Camera-type eye (tissue), 1 donor: Measurements from ENCODE around the gene ZNF561. TPM values are rescaled to one million over a fixed set of nuclear protein-coding genes. Genes with fewer than 3 reads are reported as not detected.

Experiments used
- total RNA-seq: library from RNA; depleted of rRNA; stranded (reverse); fragments of >200 nt; gene quantifications from one replicate; pipeline ENCODE4 v1.2.3, GENCODE V29; 2014

The ZNF561 gene
- total RNA-seq: 48.9 TPM

DNA sequence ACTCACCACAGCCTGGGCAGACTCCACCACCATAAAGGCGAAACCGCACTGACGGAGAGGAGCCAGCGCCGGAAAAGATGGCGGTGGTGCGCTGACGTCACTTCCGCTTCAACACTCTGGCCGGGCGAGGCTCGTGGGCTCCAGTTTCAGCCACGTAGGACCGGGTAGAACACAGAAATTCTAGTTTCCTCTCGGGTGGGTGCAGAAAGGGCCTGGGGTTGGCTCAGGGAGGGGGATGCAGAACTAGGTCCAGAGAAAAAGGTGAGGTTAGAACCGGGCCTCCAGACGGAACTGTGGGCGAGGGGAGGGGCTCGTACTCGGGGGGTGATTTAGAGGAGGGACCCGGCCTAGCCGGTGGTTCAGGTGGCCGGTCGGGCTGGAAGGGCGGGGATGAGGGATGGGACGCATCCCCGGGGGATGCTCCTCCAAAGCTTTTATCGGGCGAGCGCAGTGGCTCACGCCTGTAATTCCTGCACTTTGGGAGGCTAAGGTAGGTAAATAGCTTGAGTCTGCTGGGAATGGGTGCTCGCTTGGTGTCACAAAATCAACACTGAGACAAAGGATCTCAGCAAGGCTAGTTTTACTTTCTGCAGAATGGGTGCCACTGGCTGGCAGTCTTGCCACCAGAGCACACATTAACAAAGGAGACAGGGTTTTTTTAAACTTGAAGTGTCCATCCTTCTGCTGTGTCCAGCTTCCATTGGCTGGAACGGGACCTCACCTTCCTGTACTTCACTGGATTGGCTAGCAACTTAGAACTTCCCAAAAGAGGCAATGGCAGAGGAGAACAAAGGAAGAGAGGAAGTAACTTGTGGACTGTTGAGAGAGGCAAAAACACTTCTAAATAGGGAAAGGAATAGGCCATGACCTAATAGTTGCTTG is at the start of gene ZNF561:
ZNF561 (minus strand) TSS at position 77 of the 882 bp plus-strand sequence. CDS start 1,776 bp downstream, outside the sequence.

DNA sequence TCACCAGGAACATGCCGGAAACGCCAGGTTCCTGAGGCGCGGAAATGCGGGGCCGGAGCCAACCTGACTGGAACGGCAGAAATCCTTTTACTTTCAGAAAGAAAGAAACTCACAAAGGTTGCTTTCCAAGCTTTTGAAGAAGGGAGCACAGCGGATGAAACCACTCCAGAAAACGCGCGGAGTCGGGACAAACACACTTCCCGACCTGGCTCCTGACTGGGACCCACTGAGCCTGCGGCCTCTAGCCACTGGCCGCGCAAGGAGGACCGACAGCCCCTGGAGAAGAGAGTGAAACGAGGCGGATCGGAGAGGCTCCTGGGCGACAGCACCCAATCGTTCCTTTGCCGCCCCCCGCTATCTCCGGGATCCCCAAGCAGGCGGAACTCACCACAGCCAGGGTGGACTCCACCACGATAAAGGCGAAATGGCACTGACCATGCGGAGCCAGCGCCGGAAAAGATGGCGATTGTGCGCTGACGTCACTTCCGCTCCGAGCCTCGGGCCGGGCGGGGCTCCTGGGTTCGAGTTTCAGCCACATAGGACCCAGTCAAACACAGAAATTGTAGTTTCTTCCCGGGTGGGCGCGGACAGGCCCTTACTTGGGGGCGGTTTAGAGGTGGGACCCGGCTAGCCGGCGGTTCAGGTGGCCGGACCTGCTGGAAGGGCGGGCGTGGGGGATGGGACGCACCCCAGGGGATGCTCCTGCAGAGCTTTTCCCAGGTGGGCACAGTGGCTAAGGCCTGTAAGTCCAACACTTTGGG is 36.8 kb downstream of the ZNF561 start, which contains the start of gene ZNF121:
ZNF121 (minus strand) TSS at position 432 of the 761 bp plus-strand sequence. CDS start 16,407 bp downstream, outside the sequence.

Other genes with a start within 250 kb of the ZNF561 start
- gene ZNF266, start 185.7 kb downstream of the ZNF561 start, total RNA-seq: 38.8 TPM
- not detected for gene ZNF560, start 122.6 kb downstream of the ZNF561 start, total RNA-seq
- gene ZNF426, start 82.6 kb downstream of the ZNF561 start, total RNA-seq: 28.0 TPM
- gene ZNF121, start 36.7 kb downstream of the ZNF561 start, total RNA-seq: 65.1 TPM
- gene ZNF562, start 53.9 kb upstream of the ZNF561 start, total RNA-seq: 62.2 TPM
- gene ZNF846, start 147.5 kb upstream of the ZNF561 start, total RNA-seq: 38.5 TPM
- gene FBXL12, start 197.8 kb upstream of the ZNF561 start, total RNA-seq: 15.7 TPM
- 209 TPM for gene UBL5, start 206.7 kb upstream of the ZNF561 start, total RNA-seq
- gene PIN1, start 214.1 kb upstream of the ZNF561 start, total RNA-seq: 77.9 TPM